GM23248 (cell line): ENCODE data around the gene PTEN. TPM values are rescaled to one million over a fixed set of nuclear protein-coding genes. Genes with fewer than 3 reads are reported as not detected.

Experiments used
- DNase-seq: peaks from one replicate; pipeline ENCODE4 v3.0.0-alpha.2; 2015
- H2AFZ ChIP-seq: fragments of 200-600 bp; sonication (generic); 2 replicates; pipeline ENCODE4 v1.6.1; 2016; ENCODE audit warnings: antibody characterized with exemption
- H3F3A ChIP-seq: fragments of 200-600 bp; sonication (generic); 2 replicates; pipeline ENCODE4 v1.6.1; 2016; ENCODE audit warnings: mild to moderate bottlenecking, antibody characterized with exemption, mixed run types; ENCODE audit not compliant: insufficient read depth
- H3K27ac ChIP-seq: fragments of 200-600 bp; sonication (generic); 2 replicates; pipeline ENCODE4 v1.5.1; 2016; ENCODE audit warnings: mild to moderate bottlenecking
- H3K27me3 ChIP-seq: fragments of 200-600 bp; sonication (generic); replicated peaks from 2 replicates; pipeline ENCODE4 v1.6.1; 2016; ENCODE audit warnings: mild to moderate bottlenecking; ENCODE audit not compliant: insufficient read depth
- H3K36me3 ChIP-seq: fragments of 200-600 bp; sonication (generic); 2 replicates; pipeline ENCODE4 v1.6.1; 2016; ENCODE audit warnings: low read depth, mild to moderate bottlenecking
- H3K4me1 ChIP-seq: fragments of 200-600 bp; sonication (generic); 2 replicates; pipeline ENCODE4 v1.6.1; 2016; ENCODE audit warnings: mild to moderate bottlenecking; ENCODE audit not compliant: insufficient read depth
- H3K4me2 ChIP-seq: fragments of 200-600 bp; sonication (generic); one replicate; pipeline ENCODE4 v1.6.1; 2016; ENCODE audit warnings: mild to moderate bottlenecking; ENCODE audit not compliant: unreplicated experiment
- H3K4me3 ChIP-seq: fragments of 200-600 bp; sonication (generic); 2 replicates; pipeline ENCODE4 v1.5.1; 2016; ENCODE audit warnings: mild to moderate bottlenecking
- H3K79me2 ChIP-seq: fragments of 200-600 bp; sonication (generic); 2 replicates; pipeline ENCODE4 v1.6.1; 2016; ENCODE audit warnings: mild to moderate bottlenecking; ENCODE audit not compliant: insufficient read depth
- H3K9ac ChIP-seq: fragments of 200-600 bp; sonication (generic); 2 replicates; pipeline ENCODE4 v1.6.1; 2016; ENCODE audit warnings: mild to moderate bottlenecking
- H3K9me2 ChIP-seq: fragments of 200-600 bp; sonication (generic); 2 replicates; pipeline ENCODE4 v1.6.1; 2016; ENCODE audit warnings: mixed run types, mild to moderate bottlenecking, moderate library complexity; ENCODE audit not compliant: insufficient read depth
- H3K9me3 ChIP-seq: fragments of 200-600 bp; sonication (generic); one replicate; pipeline ENCODE4 v1.6.1; 2017; ENCODE audit warnings: low read depth
- H4K20me1 ChIP-seq: fragments of 200-600 bp; sonication (generic); 2 replicates; pipeline ENCODE4 v1.6.0; 2016; ENCODE audit not compliant: insufficient read depth
- EZH2 ChIP-seq: fragments of 200-600 bp; sonication (generic); IDR thresholded peaks from 2 replicates; pipeline ENCODE4 v1.6.1; 2018; ENCODE audit warnings: antibody characterized with exemption, mild to moderate bottlenecking; ENCODE audit not compliant: insufficient read depth, poor library complexity, severe bottlenecking
- EZH2phosphoT487 ChIP-seq: fragments of 200-600 bp; sonication (generic); IDR thresholded peaks from 2 replicates; pipeline ENCODE4 v1.6.1; 2018; ENCODE audit warnings: antibody characterized with exemption, moderate library complexity, mild to moderate bottlenecking, low read depth; ENCODE audit not compliant: insufficient read depth
- WGBS, 2 experiments: methylation state at CpG; one replicate each; pipeline ENCODE4 v1.1.6; 2015 to 2017; ENCODE audit warnings: low lambda C conversion rate in 2 of 2, low coverage in 1 of 2; ENCODE audit errors: missing lambda C conversion rate in 2 of 2; 5-methylcytosine and 5-hydroxymethylcytosine counted together
- in situ Hi-C: fragments of 300-500 bp; cut with MboI; formaldehyde crosslinking; loops from 2 replicates; pipeline ENCODE4 v1.15.0; 2020
- polyA plus RNA-seq: library from polyadenylated mRNA; unstranded; fragments of >200 nt; fragmentation: Nextera tagmentation; extraction: Ambion mirVana; gene quantifications from 2 replicates; pipeline ENCODE4 v1.2.1, GENCODE V29; 2016
- total RNA-seq: library from RNA; depleted of rRNA; stranded (reverse); fragments of >200 nt; shearing (Covaris generic); gene quantifications from 2 replicates; pipeline ENCODE4 v1.2.3, GENCODE V29; 2014

The PTEN gene
- total and polyA plus RNA-seq, 2 experiments from 2014 or later = 35.5 to 93.9 TPM

- H3K4me2 ChIP-seq = peak overlapping the region; percentile 24
- in situ Hi-C loops = no loop called here
- H4K20me1 ChIP-seq = peaks cover 18% of the 10 kb centered on the region; the same call in 1 of the 2 replicates
- H3K27ac ChIP-seq = no peak overlapping the region
- peak overlapping the region; percentile 3; the same call in 1 of the 2 replicates for H3K4me3 ChIP-seq
- H3K27me3 ChIP-seq = no peaks in the 10 kb centered on the region
- no peak for DNase-seq
- H2AFZ ChIP-seq = no peak overlapping the region
- TF ChIP-seq EZH2phosphoT487 = no peak
- no peak for TF ChIP-seq EZH2
- peaks cover 100% of the 10 kb centered on the region for H3K79me2 ChIP-seq
- H3F3A ChIP-seq = peaks cover 7% of the 10 kb centered on the region
- H3K9me2 ChIP-seq = no peaks in the 10 kb centered on the region
- no peak overlapping the region for H3K9ac ChIP-seq
- H3K9me3 ChIP-seq = no peaks in the 10 kb centered on the region
- H3K36me3 ChIP-seq = 0 out of 2 replicates have a peak, but pooled peaks cover 4% of the 10 kb centered on the region
- peaks cover 56% of the 10 kb centered on the region for H3K4me1 ChIP-seq
- 84 to 91% methylated on average over 3 of the region's 3 CpGs for WGBS, 2 experiments
Measured at GRCh38 chr10:87869773-87870551, 6.5 kb downstream of the PTEN start.

DNA sequence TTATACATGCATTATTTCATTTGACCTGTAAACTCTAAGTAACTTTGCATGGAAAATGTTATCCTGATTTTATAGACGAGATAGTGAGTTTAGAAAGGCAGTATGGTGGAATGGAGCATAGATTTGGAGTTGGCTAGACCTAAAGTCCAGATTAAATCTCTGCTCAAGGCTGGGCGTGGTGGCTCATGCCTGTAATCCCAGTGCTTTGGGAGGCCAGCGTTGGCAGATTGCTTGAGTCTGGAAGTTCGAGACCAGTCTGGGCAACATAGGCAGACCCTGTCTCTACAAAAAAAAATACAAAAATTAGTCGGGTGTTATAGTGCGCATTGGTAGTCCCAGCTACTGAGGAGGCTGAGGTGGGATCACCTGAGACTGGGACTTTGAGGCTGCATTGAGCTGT, 9.4 kb downstream of the PTEN start:
- H3K4me1 ChIP-seq = peaks cover 72% of the 10 kb centered on the region
- no peak overlapping the region for H3K27ac ChIP-seq
- no peak overlapping the region for H3K9ac ChIP-seq
- H3F3A ChIP-seq = no peaks in the 10 kb centered on the region
- peaks cover 100% of the 10 kb centered on the region for H3K79me2 ChIP-seq
- no peaks in the 10 kb centered on the region for H3K9me3 ChIP-seq
- peaks cover 8% of the 10 kb centered on the region for H3K36me3 ChIP-seq
- no peak overlapping the region for H3K4me3 ChIP-seq
- no peaks in the 10 kb centered on the region for H3K9me2 ChIP-seq
- no peak overlapping the region for H3K4me2 ChIP-seq
- WGBS, 2 experiments = 97% methylated on average over 6 of the region's 6 CpGs
- in situ Hi-C loops = no loop called here
- H4K20me1 ChIP-seq = peaks cover 12% of the 10 kb centered on the region; the same call in 1 of the 2 replicates
- no peak for DNase-seq
- no peaks in the 10 kb centered on the region for H3K27me3 ChIP-seq
- TF ChIP-seq EZH2phosphoT487 = no peak
- no peak for TF ChIP-seq EZH2
- no peak overlapping the region for H2AFZ ChIP-seq

DNA sequence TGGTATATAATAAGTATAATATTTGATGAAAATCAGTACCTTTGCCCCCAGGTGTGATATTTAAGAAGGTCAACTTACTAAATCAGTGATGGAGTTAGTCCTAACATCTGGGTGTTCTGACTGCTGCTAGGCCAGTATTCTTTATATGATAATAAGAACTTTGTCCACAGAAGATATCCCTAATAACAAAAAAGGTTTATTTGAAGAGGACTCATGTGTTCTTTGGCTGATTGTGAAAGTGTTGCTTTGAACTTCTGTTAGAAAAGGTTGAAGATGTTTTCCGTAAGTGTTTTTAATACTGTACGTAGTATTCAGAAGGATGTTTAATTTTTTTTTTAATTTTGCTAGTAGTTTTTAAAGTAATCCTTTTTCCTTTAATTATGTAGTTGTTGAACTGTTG, 10.2 kb downstream of the PTEN start:
- Histone ChIP-seq H3K4me2 (peak overlapping the region; percentile 72), H3K27ac (no peak overlapping the region)

GRCh38 chr10:87875929-87876571, 12.6 kb downstream of the PTEN start:
- Histone ChIP-seq H3K27ac (no peak overlapping the region), H3K9ac (peak overlapping the region; percentile 11), H3K27me3 (no peaks in the 10 kb centered on the region), H3F3A (no peaks in the 10 kb centered on the region), H4K20me1 (peaks cover 4% of the 10 kb centered on the region; the same call in 1 of the 2 replicates), H3K4me1 (peaks cover 45% of the 10 kb centered on the region), H3K9me3 (no peaks in the 10 kb centered on the region), H3K9me2 (no peaks in the 10 kb centered on the region), H3K4me2 (peak overlapping the region; percentile 72), H3K79me2 (peaks cover 100% of the 10 kb centered on the region), H2AFZ (no peak overlapping the region), H3K4me3 (peak overlapping the region; percentile 22), H3K36me3 (peaks cover 37% of the 10 kb centered on the region)
- 7 to 11% methylated on average over 4 of the region's 4 CpGs for WGBS, 2 experiments
- TF ChIP-seq EZH2 (no peak), EZH2phosphoT487 (no peak)
- peak; percentile 40 for DNase-seq
- in situ Hi-C loops = no loop called here

More for the DNA sequence above, 10.2 kb downstream of the PTEN start:
- no peaks in the 10 kb centered on the region for H3K9me3 ChIP-seq
- peaks cover 67% of the 10 kb centered on the region for H3K4me1 ChIP-seq
- peak overlapping the region; percentile 39; the same call in 1 of the 2 replicates for H3K4me3 ChIP-seq
- peaks cover 16% of the 10 kb centered on the region for H3K36me3 ChIP-seq
- H4K20me1 ChIP-seq = peaks cover 8% of the 10 kb centered on the region; the same call in 1 of the 2 replicates
- 75 to 92% methylated on average over 2 of the region's 2 CpGs for WGBS, 2 experiments
- H3K9me2 ChIP-seq = no peaks in the 10 kb centered on the region
- no peak for TF ChIP-seq EZH2phosphoT487
- no peak for TF ChIP-seq EZH2
- H2AFZ ChIP-seq = no peak overlapping the region
- in situ Hi-C loops = no loop called here
- peak overlapping the region; percentile 20; the same call in 1 of the 2 replicates for H3K9ac ChIP-seq
- no peaks in the 10 kb centered on the region for H3F3A ChIP-seq
- H3K79me2 ChIP-seq = peaks cover 100% of the 10 kb centered on the region
- no peak for DNase-seq
- no peaks in the 10 kb centered on the region for H3K27me3 ChIP-seq
